Right renal cortex interstitium (tissue), 3 donors: Measurements from ENCODE around the gene DGUOK. TPM values are rescaled to one million over a fixed set of nuclear protein-coding genes. Genes with fewer than 3 reads are reported as not detected.
"Not testable (repeated sequence)": the region's sequence is repeated elsewhere in the genome, so short reads cannot be mapped to it uniquely, and the experiment has no call there.

Experiments
- DNase-seq, 3 donors: peaks; one replicate each; pipeline ENCODE4 v3.0.0-alpha.2; 2013; ENCODE audit warnings: low read depth in 3 of 3, low spot score in 2 of 3
- polyA plus RNA-seq, 3 donors: library from polyadenylated mRNA; unstranded; fragments of 120-200 nt; gene quantifications; one replicate each; pipeline ENCODE4 v1.2.1, GENCODE V29; 2013; ENCODE audit not compliant: insufficient read length in 3 of 3

Gene DGUOK
- 10 to 100 TPM; 59.3 to 66.9 (median 61.7) TPM for polyA plus RNA-seq

DNA sequence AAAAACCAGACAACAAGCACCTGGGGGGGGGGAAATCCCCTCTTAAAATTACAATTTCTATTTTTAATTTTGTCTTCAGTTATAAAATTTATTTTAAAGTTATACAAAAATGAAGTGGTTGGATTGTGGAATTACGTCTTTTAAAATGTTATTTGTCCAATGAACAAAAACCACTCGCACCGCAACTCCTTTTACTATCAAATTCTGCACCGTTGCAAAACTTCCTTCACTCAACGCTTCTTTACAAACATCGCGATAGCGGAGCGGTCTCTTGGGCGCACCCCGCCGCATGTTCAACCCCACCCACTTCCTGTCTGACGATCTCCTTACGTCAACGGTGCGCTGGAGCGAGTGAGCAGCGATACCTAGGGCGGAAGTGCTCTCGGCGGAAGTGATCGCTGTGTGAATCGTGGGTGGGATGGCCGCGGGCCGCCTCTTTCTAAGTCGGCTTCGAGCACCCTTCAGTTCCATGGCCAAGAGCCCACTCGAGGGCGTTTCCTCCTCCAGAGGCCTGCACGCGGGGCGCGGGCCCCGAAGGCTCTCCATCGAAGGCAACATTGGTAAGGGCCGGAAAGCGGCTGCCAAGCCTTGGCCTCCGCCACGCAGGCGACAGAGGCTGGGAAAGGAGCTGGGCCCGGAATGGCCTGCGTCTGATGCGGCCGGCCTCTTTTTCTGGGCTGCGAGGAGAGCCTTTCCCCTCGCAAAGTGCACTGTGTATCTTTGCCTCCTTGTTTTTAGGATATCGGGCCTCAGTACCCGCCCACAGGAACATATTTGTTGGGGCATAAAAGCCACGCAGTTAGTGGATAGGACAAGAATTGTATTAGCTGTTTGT, at the start of gene DGUOK:
Gene DGUOK, plus strand, starts transcription at position 388 of the 835 bp plus-strand sequence. Its CDS starts 31 bp downstream, at position 419.
- peak; percentile 96 to 99 (median 98) for DNase-seq

DNA sequence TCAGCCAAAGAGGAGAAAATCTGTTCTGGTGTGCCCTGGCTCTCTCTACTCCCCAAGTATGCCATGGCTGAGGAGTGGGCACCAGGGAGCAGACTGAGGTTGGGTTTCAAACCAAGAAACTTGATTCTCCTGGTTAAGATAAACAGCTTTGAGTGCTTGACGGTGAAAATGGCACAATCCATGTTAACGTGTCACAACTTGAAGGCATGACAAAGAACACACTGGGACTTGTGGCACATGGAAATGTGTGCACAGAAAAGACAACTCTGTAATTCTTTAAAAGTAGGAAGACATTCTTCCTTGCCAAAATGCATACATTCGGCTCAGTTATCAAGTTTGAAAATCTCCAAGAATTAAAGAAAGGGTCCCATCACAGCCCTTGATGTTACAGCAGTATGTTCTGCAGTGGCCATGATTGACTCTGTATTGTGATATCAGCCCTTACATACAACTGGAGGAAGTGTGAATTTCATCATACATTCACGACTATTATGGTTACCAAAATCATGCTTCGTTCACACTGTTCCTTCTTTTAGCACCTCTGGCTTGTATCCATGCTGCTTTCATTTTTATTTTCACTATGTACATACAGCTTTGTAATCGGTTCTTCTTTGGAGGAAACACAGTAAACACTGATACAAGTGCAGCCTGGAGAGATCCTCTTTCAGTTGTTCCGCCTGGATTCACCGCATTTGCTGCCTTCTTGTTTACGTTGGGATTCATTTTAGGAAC, 49.4 kb upstream of the DGUOK start:
- DNase-seq: no peak

GRCh38 chr2:73877984-73878383, 48.7 kb upstream of the DGUOK start:
- DNase-seq: not testable (repeated sequence)

- no peak for DNase-seq
These were observed 41.3 kb upstream of the DGUOK start for GRCh38 chr2:73885406-73885805.

DNA sequence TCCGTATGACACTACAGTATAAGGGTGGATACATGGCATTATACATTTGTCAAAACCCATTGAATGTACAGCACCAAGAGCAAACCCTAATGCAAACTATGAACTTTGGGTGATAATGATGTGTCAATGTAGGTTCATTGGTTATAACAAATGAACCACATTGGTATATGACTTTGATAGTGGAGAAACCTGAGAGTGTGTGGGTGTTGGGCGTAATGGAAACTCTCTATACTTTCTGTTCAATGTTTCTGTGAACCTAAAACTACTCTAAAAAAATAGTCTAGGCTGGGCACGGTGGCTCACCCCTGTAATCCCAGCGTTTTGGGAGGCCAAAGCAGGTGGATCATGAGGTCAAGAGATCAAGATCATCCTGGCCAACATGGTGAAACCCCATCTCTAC, 40.3 kb upstream of the DGUOK start:
- no peak for DNase-seq

GRCh38 chr2:73887596-73888353, 38.9 kb upstream of the DGUOK start:
- not testable (repeated sequence) for DNase-seq

- DNase-seq: no peak
These were observed 38.3 kb upstream of the DGUOK start for GRCh38 chr2:73888388-73888787.

GRCh38 chr2:73889206-73889605, 37.5 kb upstream of the DGUOK start:
- no peak for DNase-seq

- no peak for DNase-seq
These were observed 36.2 kb upstream of the DGUOK start for GRCh38 chr2:73890301-73891092.

- no peak for DNase-seq
These were observed 35.3 kb upstream of the DGUOK start for GRCh38 chr2:73891276-73891901.

- no peak for DNase-seq
These were observed 33.9 kb upstream of the DGUOK start, which contains the start of gene ACTG2 for GRCh38 chr2:73892631-73893329. TSS of gene ACTG2 (plus strand) at chr2:73893008. CDS start at chr2:73901312, 8,304 bp downstream.

GRCh38 chr2:73893764-73894474, 32.8 kb upstream of the DGUOK start:
- DNase-seq: no peak

- no peak for DNase-seq
These were observed 32.2 kb upstream of the DGUOK start for GRCh38 chr2:73894475-73894850.

- DNase-seq: no peak
These were observed 31.8 kb upstream of the DGUOK start for GRCh38 chr2:73894877-73895276.

GRCh38 chr2:73895473-73895872, 31.2 kb upstream of the DGUOK start:
- no peak for DNase-seq

- no peak for DNase-seq
These were observed 30.1 kb upstream of the DGUOK start for GRCh38 chr2:73896362-73897239.

DNA sequence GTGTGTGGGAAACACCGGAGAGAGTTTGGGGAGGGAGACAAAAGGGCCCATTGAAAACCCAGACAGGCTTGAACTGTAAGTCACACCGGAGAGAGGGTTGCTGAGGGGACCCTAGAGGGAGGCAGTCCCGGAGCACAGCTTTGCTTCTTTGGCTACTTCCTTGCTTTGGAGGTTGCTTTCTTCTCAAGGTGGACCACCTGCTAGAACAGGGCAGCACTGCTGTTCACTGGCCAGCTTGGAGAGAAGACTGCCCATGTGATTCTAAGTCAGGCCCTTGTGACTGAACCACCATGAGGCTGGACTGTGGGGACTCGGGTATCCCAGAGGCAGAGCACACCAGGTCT, 29.5 kb upstream of the DGUOK start:
- no peak for DNase-seq

DNA sequence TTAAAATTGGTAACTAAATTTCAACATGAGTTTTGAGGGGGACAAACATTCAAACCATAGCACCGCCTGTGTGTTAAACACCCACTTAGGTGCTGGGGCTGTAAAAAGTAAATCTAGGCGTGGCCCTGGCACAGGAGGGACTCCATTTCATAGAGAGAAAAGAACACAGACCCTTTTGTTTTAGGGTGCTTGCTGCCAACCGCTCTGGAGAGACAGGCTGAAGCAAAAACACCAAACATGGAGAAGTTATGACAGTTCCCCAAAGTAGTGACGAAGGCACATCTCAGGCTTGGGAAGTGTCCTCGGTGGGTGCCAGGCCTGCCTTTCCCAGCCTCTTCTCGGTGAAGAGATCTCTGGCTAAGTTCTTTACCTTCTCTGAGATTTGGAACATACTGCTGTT, 28.7 kb upstream of the DGUOK start:
- DNase-seq: no peak
